IMR-90 (cell line): Measurements from ENCODE around the gene TMC1. TPM values are rescaled to one million over a fixed set of nuclear protein-coding genes. Genes with fewer than 3 reads are reported as not detected.

ENCODE experiments used
- ATAC-seq: fragments of 200-7000 bp; cut with Tn5 transposase; 2 replicates; pipeline ENCODE4 v1.9.1; 2020; ENCODE audit warnings: low read depth, mild to moderate bottlenecking, moderate library complexity
- BruUV-seq: library from RNA; stranded (reverse); fragments of 400-500 nt; replicated peaks from 2 replicates; lab custom pipeline; 2021; lab: Mats Ljungman, UMichigan
- CTCF ChIA-PET: fragments of 300-600 bp; formaldehyde crosslinking; extraction: SDS; loops from one replicate; lab custom pipeline; 2021; ENCODE audit warnings: antibody characterized with exemption; lab: Yijun Ruan, JAX
- POLR2A ChIA-PET: fragments of 300-600 bp; sonication (Branson Sonifier 250); formaldehyde crosslinking; loops from one replicate; lab custom pipeline; 2022; ENCODE audit warnings: antibody characterized with exemption; ENCODE audit not compliant: unreplicated experiment; lab: Charles Lee
- DNase-seq: peaks from one replicate; pipeline ENCODE4 v3.0.0; 2013
- H2AFZ ChIP-seq: replicated peaks from 2 replicates; pipeline ENCODE3; 2013; ENCODE audit warnings: low read length, mild to moderate bottlenecking; ENCODE audit not compliant: poor library complexity
- H2AK5ac ChIP-seq: 2 replicates; pipeline ENCODE4 v1.6.1; 2013; ENCODE audit warnings: low read depth, low read length, inconsistent platforms
- H2AK9ac ChIP-seq: replicated peaks from 2 replicates; pipeline ENCODE3; 2013; ENCODE audit warnings: mild to moderate bottlenecking, low read depth, low read length, moderate library complexity; ENCODE audit not compliant: poor library complexity
- H2BK120ac ChIP-seq: 2 replicates; pipeline ENCODE4 v1.6.1; 2013; ENCODE audit warnings: low read depth, low read length, inconsistent platforms
- H2BK15ac ChIP-seq: 3 replicates; pipeline ENCODE4 v1.6.1; 2013; ENCODE audit warnings: low read depth, low read length, inconsistent platforms
- H2BK20ac ChIP-seq: 2 replicates; pipeline ENCODE4 v1.6.1; 2013; ENCODE audit warnings: low read depth, mild to moderate bottlenecking, inconsistent platforms, low read length, moderate library complexity
- H2BK5ac ChIP-seq: 2 replicates; pipeline ENCODE4 v1.6.1; 2013; ENCODE audit warnings: mild to moderate bottlenecking, low read depth, low read length, inconsistent platforms; ENCODE audit not compliant: poor library complexity, severe bottlenecking
- H3K14ac ChIP-seq: replicated peaks from 2 replicates; pipeline ENCODE4 v1.6.1; 2013; ENCODE audit warnings: low read depth, low read length, inconsistent platforms
- H3K18ac ChIP-seq: 2 replicates; pipeline ENCODE4 v1.6.1; 2013; ENCODE audit warnings: low read depth, low read length, control low read depth
- H3K23ac ChIP-seq: 2 replicates; pipeline ENCODE4 v1.6.1; 2013; ENCODE audit warnings: low read depth, low read length, inconsistent platforms
- H3K27ac ChIP-seq: 2 replicates; pipeline ENCODE4 v1.5.1; 2013; ENCODE audit warnings: mild to moderate bottlenecking, control low read depth, low read length; ENCODE audit not compliant: insufficient read depth
- H3K27me3 ChIP-seq: 2 replicates; pipeline ENCODE4 v1.6.1; 2013; ENCODE audit warnings: low read length; ENCODE audit not compliant: control insufficient read depth, insufficient read depth
- H3K36me3 ChIP-seq: 2 replicates; pipeline ENCODE4 v1.6.1; 2013; ENCODE audit warnings: low read length, mixed read lengths; ENCODE audit not compliant: control insufficient read depth, insufficient read depth
- H3K4ac ChIP-seq: 2 replicates; pipeline ENCODE4 v1.6.1; 2013; ENCODE audit warnings: low read depth, low read length, inconsistent platforms
- H3K4me1 ChIP-seq: 2 replicates; pipeline ENCODE4 v1.6.1; 2013; ENCODE audit warnings: low read length, mixed read lengths; ENCODE audit not compliant: control insufficient read depth, insufficient read depth
- H3K4me2 ChIP-seq: 2 replicates; pipeline ENCODE4 v1.6.1; 2013; ENCODE audit warnings: low read depth, mild to moderate bottlenecking, control low read depth, low read length, moderate library complexity
- H3K4me3 ChIP-seq: 2 replicates; pipeline ENCODE4 v1.5.1; 2013; ENCODE audit warnings: low read depth, mild to moderate bottlenecking, control low read depth, low read length, moderate library complexity; ENCODE audit not compliant: insufficient read depth
- H3K56ac ChIP-seq: 2 replicates; pipeline ENCODE4 v1.6.1; 2013; ENCODE audit warnings: low read length, inconsistent platforms; ENCODE audit not compliant: insufficient read depth; ENCODE audit errors: extremely low read depth
- H3K79me1 ChIP-seq, 2 experiments: 2 replicates each; pipeline ENCODE4 v1.6.1; 2013; ENCODE audit warnings: low read length in 2 of 2, inconsistent platforms in 1 of 2, low read depth in 1 of 2
- H3K9ac ChIP-seq: 2 replicates; pipeline ENCODE4 v1.6.1; 2013; ENCODE audit warnings: low read depth, low read length, control low read depth
- H3K9me1 ChIP-seq: 2 replicates; pipeline ENCODE4 v1.6.1; 2013; ENCODE audit warnings: low read length, inconsistent platforms; ENCODE audit not compliant: insufficient read depth
- H3K9me3 ChIP-seq: 2 replicates; pipeline ENCODE4 v1.6.1; 2013; ENCODE audit warnings: low read length; ENCODE audit not compliant: control insufficient read depth, insufficient read depth
- H4K20me1 ChIP-seq: 2 replicates; pipeline ENCODE4 v1.6.1; 2013; ENCODE audit warnings: low read length, inconsistent platforms; ENCODE audit not compliant: insufficient read depth
- H4K5ac ChIP-seq: 2 replicates; pipeline ENCODE4 v1.6.1; 2013; ENCODE audit warnings: mild to moderate bottlenecking, low read depth, low read length, control low read depth
- H4K8ac ChIP-seq, 2 experiments: 2 replicates each; pipeline ENCODE4 v1.6.1; 2013; ENCODE audit warnings: low read depth in 2 of 2, low read length in 2 of 2, control low read depth in 1 of 2, inconsistent platforms in 1 of 2
- H4K91ac ChIP-seq: 2 replicates; pipeline ENCODE4 v1.6.1; 2013; ENCODE audit warnings: low read depth, low read length, inconsistent platforms; ENCODE audit not compliant: insufficient read depth
- CEBPB ChIP-seq: IDR thresholded peaks from 2 replicates; pipeline ENCODE4 v1.6.1; 2012; ENCODE audit warnings: low read depth, low read length, improper control_type of control experiment
- CTCF ChIP-seq: conservative IDR thresholded peaks from 2 replicates; pipeline ENCODE4 v1.5.1; 2012; ENCODE audit warnings: mild to moderate bottlenecking, low read depth, low read length, improper control_type of control experiment
- FOS ChIP-seq: fragments of 150-350 bp; IDR thresholded peaks from 2 replicates; pipeline ENCODE4 v1.6.1; 2016; ENCODE audit warnings: low read depth, low read length
- MAZ ChIP-seq: IDR thresholded peaks from 2 replicates; pipeline ENCODE4 v1.6.1; 2012; ENCODE audit warnings: low read depth, mild to moderate bottlenecking, low read length, improper control_type of control experiment, moderate library complexity, borderline replicate concordance
- RAD21 ChIP-seq: IDR thresholded peaks from 2 replicates; pipeline ENCODE4 v1.6.1; 2012; ENCODE audit warnings: low read length, improper control_type of control experiment
- USF2 ChIP-seq: fragments of 150-350 bp; IDR thresholded peaks from 2 replicates; pipeline ENCODE4 v1.6.1; 2017; ENCODE audit warnings: mild to moderate bottlenecking, antibody characterized with exemption, low read length, low read depth
- WGBS, 2 experiments: methylation state at CpG; one replicate each; pipeline versions ENCODE4 v1.1.5 to v1.1.7; 2013; ENCODE audit warnings: missing lambda C conversion rate in 2 of 2; ENCODE audit not compliant: insufficient read length in 1 of 2; ENCODE audit errors: extremely low coverage in 2 of 2; 5-methylcytosine and 5-hydroxymethylcytosine counted together
- dilution Hi-C: fragments of 300-500 bp; cut with HindIII; formaldehyde crosslinking; loops from one replicate; pipeline ENCODE4 v1.14.3; 2018; ENCODE audit warnings: low sequenced_read_pairs; ENCODE audit not compliant: unreplicated experiment
- in situ Hi-C: fragments of 300-500 bp; cut with MboI; formaldehyde crosslinking; loops from 3 replicates; pipeline ENCODE4 v1.14.3; 2019; ENCODE audit warnings: low sequenced_read_pairs, inconsistent platforms, mixed read lengths
- intact Hi-C: fragments of 100-400 bp; cut with micrococcal nuclease; formaldehyde crosslinking; loops from 2 replicates; pipeline ENCODE4 v1.10.0; 2022
- polyA plus RNA-seq, 3 experiments: library from polyadenylated mRNA; depleted of rRNA; stranded (reverse); fragments of >200 nt; gene quantifications; 2 replicates each; pipeline ENCODE4 v1.2.3, GENCODE V29; 2012; ENCODE audit warnings: low replicate concordance in 1 of 3
- total RNA-seq: library from RNA; depleted of rRNA; stranded (reverse); fragments of >200 nt; gene quantifications from 2 replicates; pipeline ENCODE4 v1.2.3, GENCODE V29; 2012

Gene TMC1
- total and polyA plus RNA-seq, 2 of the 4 experiments (the other 2 are of a cell fraction): not detected

GRCh38 chr9:72473474-72474261 is 47.7 kb upstream of the TMC1 start:
- no CpG with 5 or more reads among the region's 1 CpG for WGBS, 2 experiments
- peak overlapping the region; percentile 23; the same call in 1 of the 3 replicates for H2BK15ac ChIP-seq
- CTCF ChIA-PET: interaction anchor here (1.6 kb wide), 1 partner anchor 30 kb away, joined by 4 read pairs; no protein-coding TSS in a partner anchor
- no peaks in the 10 kb centered on the region for H3K27me3 ChIP-seq
- TF ChIP-seq CEBPB (peak; percentile 38; the same call in 1 of the 2 replicates), CTCF (no peak), FOS (peak; percentile 34; the same call in 1 of the 2 replicates), MAZ (no peak), USF2 (peak; percentile 84), RAD21 (no peak)
- H3K18ac ChIP-seq: peak overlapping the region; percentile 99
- no TSS peak for BruUV-seq
- no peak overlapping the region for H3K4me3 ChIP-seq
- H3K36me3 ChIP-seq: no peaks in the 10 kb centered on the region
- H4K20me1 ChIP-seq: no peaks in the 10 kb centered on the region
- peak overlapping the region; percentile 90 for H2BK20ac ChIP-seq
- H3K23ac ChIP-seq: no peak overlapping the region; the same call in 1 of the 2 replicates
- peaks cover 9% of the 10 kb centered on the region for H3K9me1 ChIP-seq
- H2BK120ac ChIP-seq: peak overlapping the region; percentile 94
- H4K8ac ChIP-seq: peak overlapping the region in 1 of 2 experiments; percentile 70; a peak in 2 of 4 replicates
- H2AK5ac ChIP-seq: no peak overlapping the region
- peak overlapping the region; percentile 30 for H4K91ac ChIP-seq
- H3K9me3 ChIP-seq: no peaks in the 10 kb centered on the region
- H3K27ac ChIP-seq: peak overlapping the region; percentile 32; the same call in 1 of the 2 replicates
- H2BK5ac ChIP-seq: peak overlapping the region; percentile 94
- intact Hi-C loops: loop anchor here (5.0 to 10.0 kb wide), 2 partner anchors 81 to 91 kb away; no protein-coding TSS in a partner anchor
- no peak for ATAC-seq
- peak overlapping the region; percentile 51; the same call in 1 of the 2 replicates for H3K4me2 ChIP-seq
- peak overlapping the region; percentile 98; the same call in 1 of the 2 replicates for H4K5ac ChIP-seq
- peak overlapping the region; percentile 92; the same call in 1 of the 2 replicates for H3K14ac ChIP-seq
- H3K56ac ChIP-seq: no peak overlapping the region
- H2AK9ac ChIP-seq: no peak overlapping the region
- H3K4ac ChIP-seq: peak overlapping the region; percentile 83; the same call in 1 of the 2 replicates
- peak; percentile 91 for DNase-seq
- dilution Hi-C loops: no loop called here
- in situ Hi-C loops: no loop called here
- peaks cover 23% of the 10 kb centered on the region for H3K4me1 ChIP-seq
- no peak overlapping the region for H3K9ac ChIP-seq
- no peak overlapping the region for H2AFZ ChIP-seq
- peaks cover 0 to 4% of the 10 kb centered on the region in 2 experiments; a peak in 1 of 4 replicates for H3K79me1 ChIP-seq
- POLR2A ChIA-PET: interaction anchor here (1.6 kb wide), 1 partner anchor 112 kb away, joined by 4 read pairs; no protein-coding TSS in a partner anchor
